ENCODE data around the gene CLEC16A.

CLEC16A gene

DNA sequence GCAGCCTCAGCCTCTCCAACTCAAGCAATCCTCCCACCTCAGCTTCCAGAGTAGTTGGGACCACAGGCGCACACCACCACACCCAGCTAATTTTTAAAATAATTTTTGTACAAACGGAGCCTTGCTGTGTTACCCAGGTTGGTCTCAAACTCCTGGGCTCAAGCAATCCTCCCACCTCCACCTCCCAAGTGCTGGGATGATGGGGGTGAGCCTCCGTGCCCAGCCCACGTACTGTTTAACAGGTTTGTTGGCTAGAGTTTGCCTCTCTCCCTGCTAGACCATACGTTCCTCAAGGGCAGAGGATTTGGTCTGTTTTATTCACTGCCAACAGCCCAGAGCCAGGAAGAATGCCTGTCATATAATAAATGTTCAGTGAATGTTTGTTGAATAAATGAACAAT, 285.1 kb downstream of the CLEC16A start:
- no peak for TF ChIP-seq CEBPB (IDR thresholded peaks at IDR 0.05)
- no peak for TF ChIP-seq ZBTB7A (IDR thresholded peaks at IDR 0.05; ENCODE audit: low read depth)
- TF ChIP-seq, protein P1, sequence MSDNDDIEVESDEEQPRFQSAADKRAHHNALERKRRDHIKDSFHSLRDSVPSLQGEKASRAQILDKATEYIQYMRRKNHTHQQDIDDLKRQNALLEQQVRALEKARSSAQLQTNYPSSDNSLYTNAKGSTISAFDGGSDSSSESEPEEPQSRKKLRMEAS (IDR thresholded peaks at IDR 0.05), result no peak
- no peak for TF ChIP-seq TAF1 (IDR thresholded peaks at IDR 0.05; ENCODE audit: low read depth)
- TF ChIP-seq, protein P2, sequence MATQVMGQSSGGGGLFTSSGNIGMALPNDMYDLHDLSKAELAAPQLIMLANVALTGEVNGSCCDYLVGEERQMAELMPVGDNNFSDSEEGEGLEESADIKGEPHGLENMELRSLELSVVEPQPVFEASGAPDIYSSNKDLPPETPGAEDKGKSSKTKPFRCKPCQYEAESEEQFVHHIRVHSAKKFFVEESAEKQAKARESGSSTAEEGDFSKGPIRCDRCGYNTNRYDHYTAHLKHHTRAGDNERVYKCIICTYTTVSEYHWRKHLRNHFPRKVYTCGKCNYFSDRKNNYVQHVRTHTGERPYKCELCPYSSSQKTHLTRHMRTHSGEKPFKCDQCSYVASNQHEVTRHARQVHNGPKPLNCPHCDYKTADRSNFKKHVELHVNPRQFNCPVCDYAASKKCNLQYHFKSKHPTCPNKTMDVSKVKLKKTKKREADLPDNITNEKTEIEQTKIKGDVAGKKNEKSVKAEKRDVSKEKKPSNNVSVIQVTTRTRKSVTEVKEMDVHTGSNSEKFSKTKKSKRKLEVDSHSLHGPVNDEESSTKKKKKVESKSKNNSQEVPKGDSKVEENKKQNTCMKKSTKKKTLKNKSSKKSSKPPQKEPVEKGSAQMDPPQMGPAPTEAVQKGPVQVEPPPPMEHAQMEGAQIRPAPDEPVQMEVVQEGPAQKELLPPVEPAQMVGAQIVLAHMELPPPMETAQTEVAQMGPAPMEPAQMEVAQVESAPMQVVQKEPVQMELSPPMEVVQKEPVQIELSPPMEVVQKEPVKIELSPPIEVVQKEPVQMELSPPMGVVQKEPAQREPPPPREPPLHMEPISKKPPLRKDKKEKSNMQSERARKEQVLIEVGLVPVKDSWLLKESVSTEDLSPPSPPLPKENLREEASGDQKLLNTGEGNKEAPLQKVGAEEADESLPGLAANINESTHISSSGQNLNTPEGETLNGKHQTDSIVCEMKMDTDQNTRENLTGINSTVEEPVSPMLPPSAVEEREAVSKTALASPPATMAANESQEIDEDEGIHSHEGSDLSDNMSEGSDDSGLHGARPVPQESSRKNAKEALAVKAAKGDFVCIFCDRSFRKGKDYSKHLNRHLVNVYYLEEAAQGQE (IDR thresholded peaks at IDR 0.05; ENCODE audit: low read depth), result no peak
- no peak for TF ChIP-seq FOXM1 (IDR thresholded peaks at IDR 0.05; ENCODE audit: borderline replicate concordance, low read depth)

DNA sequence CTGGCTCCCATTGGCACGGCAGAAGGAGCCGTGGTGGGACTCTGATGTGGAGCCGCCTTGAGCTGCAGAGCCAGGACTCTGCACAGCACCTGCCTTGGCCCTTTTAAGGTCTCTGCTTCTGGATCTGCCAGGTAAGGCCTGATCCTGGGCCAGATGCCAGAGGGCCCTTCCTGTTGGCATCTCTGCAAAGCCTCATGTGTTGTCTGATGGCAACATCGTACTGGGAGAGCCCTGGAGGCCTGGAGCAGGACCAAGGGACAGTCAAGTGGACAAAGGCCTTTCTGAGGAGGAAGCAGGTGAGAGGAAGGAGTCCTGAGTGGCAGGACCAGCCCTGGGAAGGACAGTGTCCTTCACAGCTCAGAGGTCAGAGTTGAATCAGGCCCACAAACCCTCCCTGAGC, 285.5 kb downstream of the CLEC16A start:
- TF ChIP-seq CREB1 (IDR thresholded peaks at IDR 0.05; ENCODE audit: low read depth) (no peak), NFIC (IDR thresholded peaks at IDR 0.05) (0 out of 2 replicates have a peak, but pooled peaks have one; percentile 17), TEAD4 (IDR thresholded peaks at IDR 0.05) (no peak), RAD21 (IDR thresholded peaks at IDR 0.05; ENCODE audit: low read depth) (no peak)
- TF ChIP-seq, protein P3, sequence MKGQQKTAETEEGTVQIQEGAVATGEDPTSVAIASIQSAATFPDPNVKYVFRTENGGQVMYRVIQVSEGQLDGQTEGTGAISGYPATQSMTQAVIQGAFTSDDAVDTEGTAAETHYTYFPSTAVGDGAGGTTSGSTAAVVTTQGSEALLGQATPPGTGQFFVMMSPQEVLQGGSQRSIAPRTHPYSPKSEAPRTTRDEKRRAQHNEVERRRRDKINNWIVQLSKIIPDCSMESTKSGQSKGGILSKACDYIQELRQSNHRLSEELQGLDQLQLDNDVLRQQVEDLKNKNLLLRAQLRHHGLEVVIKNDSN (IDR thresholded peaks at IDR 0.05), result no peak

DNA sequence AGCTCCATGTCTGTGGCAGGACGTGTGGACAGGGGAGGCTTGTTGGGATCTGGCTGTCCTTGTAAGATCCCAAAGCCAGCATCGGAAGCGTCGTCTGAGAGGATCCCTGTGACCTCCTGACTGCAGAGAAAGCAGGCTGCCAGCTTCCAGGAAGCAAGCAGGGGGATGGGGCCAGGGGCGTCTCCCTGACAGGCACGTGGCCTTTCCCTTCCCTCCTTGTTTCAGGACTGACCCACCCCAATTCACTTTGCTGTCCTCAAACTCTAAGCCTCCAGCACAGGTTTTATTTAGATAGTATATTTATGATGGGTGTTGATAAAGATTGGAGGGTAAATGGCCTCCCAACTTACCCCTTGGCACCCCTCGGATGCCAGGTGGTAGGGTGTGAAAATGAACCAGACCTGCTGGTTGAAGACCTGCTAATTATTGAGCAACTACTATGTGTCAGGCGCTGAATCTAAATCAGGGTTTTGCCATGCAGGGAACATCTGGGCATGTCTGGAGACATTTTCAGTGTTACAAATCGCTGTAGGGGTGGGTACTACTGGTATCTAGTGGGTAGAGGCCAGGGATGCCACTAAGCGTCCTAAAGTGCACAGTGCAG, 287.1 kb downstream of the CLEC16A start:
- TF ChIP-seq YY1 (IDR thresholded peaks at IDR 0.05; ENCODE audit: low read depth), result no peak
- TF ChIP-seq, protein P2 (IDR thresholded peaks at IDR 0.05; ENCODE audit: low read depth), result no peak
- TF ChIP-seq TCF12 (IDR thresholded peaks at IDR 0.05; ENCODE audit: low read depth), result no peak
- TF ChIP-seq, protein P3 (IDR thresholded peaks at IDR 0.05), result no peak
- TF ChIP-seq TAF1 (IDR thresholded peaks at IDR 0.05; ENCODE audit: low read depth), result no peak
